ENCODE measurements around the gene CD74. TPM values are rescaled to one million over a fixed set of nuclear protein-coding genes. Genes with fewer than 3 reads are reported as not detected.

The CD74 gene
- total RNA-seq, 1 experiment from 2014 or later, result 19.5 TPM

GRCh38 chr5:150355791-150356190 lies 56.9 kb downstream of the CD74 start:
- no peak overlapping the region for H3K4me2 ChIP-seq (ENCODE audit: insufficient read depth, insufficient read length, low read length)
- Mint-ChIP-seq H3K9me3 (no peaks in the 10 kb centered on the region), H3K4me3 (no peak overlapping the region), H3K27me3 (ENCODE audit: low read depth) (peaks cover 11% of the 10 kb centered on the region), H3K36me3 (ENCODE audit: insufficient read depth in 1 of 3, low read depth in 3 of 3) (peaks cover 7 to 23% (median 12%) of the 10 kb centered on the region in 3 experiments), H3K27ac (no peak overlapping the region), H3K4me1 (peaks cover 14 to 16% of the 10 kb centered on the region in 2 experiments)
- H2BK120ac ChIP-seq (ENCODE audit: low read depth, low read length, poor library complexity, severe bottlenecking), result no peak overlapping the region
- no peak overlapping the region for H4K5ac ChIP-seq (ENCODE audit: insufficient read length, low read depth, low read length)
- H3T11ph ChIP-seq (ENCODE audit: low read length), result no peak overlapping the region
- H3K18ac ChIP-seq (ENCODE audit: insufficient read length, low read depth, low read length), result no peak overlapping the region
- no peak overlapping the region for H2BK15ac ChIP-seq (ENCODE audit: low read depth, low read length)
- H3K56ac ChIP-seq (ENCODE audit: insufficient read length, low read depth, low read length), result no peak overlapping the region
- H3K9me3 ChIP-seq (ENCODE audit: control insufficient read depth, low read depth, low read length), result no peaks in the 10 kb centered on the region
- no peaks in the 10 kb centered on the region for H3K4me1 ChIP-seq (ENCODE audit: insufficient read depth, low read length)
- no peak overlapping the region for H4K8ac ChIP-seq (replicated peaks; ENCODE audit: insufficient read length, low read depth, low read length)
- H2BK5ac ChIP-seq (ENCODE audit: insufficient read length, low read length), result no peak overlapping the region
- TF ChIP-seq CTCF (conservative IDR thresholded peaks at IDR 0.05), result no peak
- no peak overlapping the region for H2BK20ac ChIP-seq (ENCODE audit: low read depth, low read length, poor library complexity, severe bottlenecking)
- no peak overlapping the region for H3K9ac ChIP-seq (ENCODE audit: extremely low read depth, insufficient read length, low read length)
- WGBS (ENCODE audit: extremely low coverage, insufficient read length, low lambda C conversion rate), result no CpG with 5 or more reads among the region's 2 CpGs
- H3K27me3 ChIP-seq (ENCODE audit: insufficient read depth, low read length), result no peaks in the 10 kb centered on the region
- H2AFZ ChIP-seq (ENCODE audit: low read length), result no peak overlapping the region
- no peak overlapping the region for H4K91ac ChIP-seq (ENCODE audit: insufficient read length, low read depth, low read length)
- no peak overlapping the region for H2AK5ac ChIP-seq (ENCODE audit: insufficient read length, low read length)
- H3K23ac ChIP-seq (ENCODE audit: insufficient read length, low read depth, low read length), result no peak overlapping the region
- peaks cover 5% of the 10 kb centered on the region for H4K20me1 ChIP-seq (ENCODE audit: control insufficient read depth, insufficient read depth, insufficient read length)
- no peak overlapping the region for H3K27ac ChIP-seq (ENCODE audit: insufficient read length, low read depth, low read length)
- no peak overlapping the region for H3K14ac ChIP-seq (ENCODE audit: insufficient read depth, low read length)
- H3K79me2 ChIP-seq (ENCODE audit: insufficient read depth, low read length), result peaks cover 21% of the 10 kb centered on the region; the same call in 1 of the 2 replicates
- no peak overlapping the region for H3K4ac ChIP-seq (ENCODE audit: low read depth, low read length)
- H3K79me1 ChIP-seq (ENCODE audit: insufficient read depth, low read depth, low read length, poor library complexity, severe bottlenecking), result peaks cover 7% of the 10 kb centered on the region
- H2BK12ac ChIP-seq (ENCODE audit: insufficient read length, low read depth, low read length), result no peak overlapping the region
- peaks cover 4% of the 10 kb centered on the region for H3K23me2 ChIP-seq (ENCODE audit: insufficient read length, low read depth, low read length, poor library complexity, severe bottlenecking)
- no peak for DNase-seq
